ENCODE data around the gene ST6GALNAC4.

ST6GALNAC4 gene

DNA sequence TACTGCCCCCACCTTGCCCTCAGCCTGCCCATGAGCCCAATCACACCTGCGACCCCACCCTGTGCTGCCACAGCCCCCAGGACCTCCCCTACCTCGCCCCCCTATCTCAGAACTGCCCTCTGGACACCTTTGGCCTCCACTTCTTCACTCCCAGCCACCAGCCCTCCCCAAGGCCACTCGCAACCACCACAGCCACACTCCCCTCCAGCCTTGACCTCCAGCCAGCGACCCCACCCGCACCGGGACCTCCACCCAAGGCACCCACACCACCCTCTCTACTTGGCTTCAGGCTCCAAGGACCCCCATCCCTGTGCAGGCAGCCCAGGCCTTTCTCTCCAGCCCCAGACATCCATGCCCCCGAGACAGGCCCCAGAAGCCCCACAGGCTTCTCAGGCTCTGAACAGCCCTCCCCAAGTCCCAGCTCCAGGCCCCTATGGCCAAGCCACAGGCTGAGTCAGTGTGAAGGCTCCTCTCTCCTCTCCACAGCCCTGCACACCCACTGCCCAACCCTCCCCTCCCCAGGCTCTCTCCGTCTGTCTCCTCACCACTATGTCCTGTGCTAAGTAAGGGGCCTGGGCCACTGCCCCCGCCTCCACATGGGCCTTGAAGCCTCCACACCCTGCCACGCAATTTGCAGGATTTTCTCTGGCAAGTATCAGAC lies 41.4 kb downstream of the ST6GALNAC4 start:
- no peak for TF ChIP-seq ZFX (IDR thresholded peaks at IDR 0.05; ENCODE audit: borderline replicate concordance)
- TF ChIP-seq, protein P1, sequence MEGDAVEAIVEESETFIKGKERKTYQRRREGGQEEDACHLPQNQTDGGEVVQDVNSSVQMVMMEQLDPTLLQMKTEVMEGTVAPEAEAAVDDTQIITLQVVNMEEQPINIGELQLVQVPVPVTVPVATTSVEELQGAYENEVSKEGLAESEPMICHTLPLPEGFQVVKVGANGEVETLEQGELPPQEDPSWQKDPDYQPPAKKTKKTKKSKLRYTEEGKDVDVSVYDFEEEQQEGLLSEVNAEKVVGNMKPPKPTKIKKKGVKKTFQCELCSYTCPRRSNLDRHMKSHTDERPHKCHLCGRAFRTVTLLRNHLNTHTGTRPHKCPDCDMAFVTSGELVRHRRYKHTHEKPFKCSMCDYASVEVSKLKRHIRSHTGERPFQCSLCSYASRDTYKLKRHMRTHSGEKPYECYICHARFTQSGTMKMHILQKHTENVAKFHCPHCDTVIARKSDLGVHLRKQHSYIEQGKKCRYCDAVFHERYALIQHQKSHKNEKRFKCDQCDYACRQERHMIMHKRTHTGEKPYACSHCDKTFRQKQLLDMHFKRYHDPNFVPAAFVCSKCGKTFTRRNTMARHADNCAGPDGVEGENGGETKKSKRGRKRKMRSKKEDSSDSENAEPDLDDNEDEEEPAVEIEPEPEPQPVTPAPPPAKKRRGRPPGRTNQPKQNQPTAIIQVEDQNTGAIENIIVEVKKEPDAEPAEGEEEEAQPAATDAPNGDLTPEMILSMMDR (IDR thresholded peaks at IDR 0.05) = no peak
- H3K27ac ChIP-seq = no peak overlapping the region

- no peak overlapping the region for H3K27ac ChIP-seq
Observed at GRCh38 chr9:127874301-127875221, 42.3 kb downstream of the ST6GALNAC4 start.

DNA sequence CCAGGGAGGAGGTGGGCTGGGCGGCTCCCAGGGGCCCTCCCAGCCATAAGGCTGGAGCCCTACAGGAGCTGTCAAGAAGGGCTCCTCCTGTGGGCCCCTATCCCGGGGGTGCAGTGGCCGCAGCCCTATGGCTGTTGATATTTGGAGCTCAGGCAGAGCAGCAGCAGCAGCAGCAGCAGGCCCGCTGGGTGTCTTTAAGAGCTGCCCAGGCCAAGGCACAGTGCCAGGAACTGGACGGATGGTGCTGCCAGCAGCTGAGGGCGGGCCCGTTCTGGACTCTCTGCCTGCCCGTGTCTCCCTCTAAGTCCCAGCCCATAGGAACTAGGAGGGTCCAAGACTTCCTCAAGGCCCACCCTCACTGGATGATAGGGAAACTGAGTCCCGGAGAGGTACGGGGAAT lies 43.0 kb downstream of the ST6GALNAC4 start:
- no peak for TF ChIP-seq ZFX (IDR thresholded peaks at IDR 0.05; ENCODE audit: borderline replicate concordance)
- TF ChIP-seq, protein P1 (IDR thresholded peaks at IDR 0.05) = no peak
- H3K27ac ChIP-seq = no peak overlapping the region

More at GRCh38 chr9:127874301-127875221, 42.3 kb downstream of the ST6GALNAC4 start:
- TF ChIP-seq, protein P1 (IDR thresholded peaks at IDR 0.05) = no peak
- no peak for TF ChIP-seq ZFX (IDR thresholded peaks at IDR 0.05; ENCODE audit: borderline replicate concordance)

DNA sequence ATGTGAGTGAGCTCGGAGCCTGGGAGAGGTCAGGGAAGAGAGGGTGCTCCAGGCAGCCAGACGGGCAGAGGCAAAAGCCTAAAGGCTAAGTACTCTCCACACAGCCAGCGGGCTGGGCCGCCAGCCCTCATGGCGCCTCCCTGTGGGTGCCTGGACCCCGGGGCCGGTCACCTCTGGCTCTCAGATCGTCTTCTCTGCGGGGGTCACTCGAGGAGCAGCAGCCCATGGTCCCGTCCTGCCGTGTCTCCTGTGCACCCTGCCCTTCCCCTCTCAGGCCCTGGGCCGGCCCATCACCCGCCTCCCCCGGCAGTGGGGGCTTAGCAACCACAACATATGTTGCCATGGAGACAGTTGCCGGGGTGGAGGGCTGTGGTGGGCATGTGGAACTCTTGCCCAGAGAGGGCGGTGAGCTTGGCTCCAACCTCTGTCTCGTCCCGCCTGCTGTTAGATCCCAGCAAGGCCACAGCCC lies 43.6 kb downstream of the ST6GALNAC4 start:
- no peak overlapping the region for H3K27ac ChIP-seq
- no peak for TF ChIP-seq ZFX (IDR thresholded peaks at IDR 0.05; ENCODE audit: borderline replicate concordance)
- TF ChIP-seq, protein P1 (IDR thresholded peaks at IDR 0.05) = no peak

DNA sequence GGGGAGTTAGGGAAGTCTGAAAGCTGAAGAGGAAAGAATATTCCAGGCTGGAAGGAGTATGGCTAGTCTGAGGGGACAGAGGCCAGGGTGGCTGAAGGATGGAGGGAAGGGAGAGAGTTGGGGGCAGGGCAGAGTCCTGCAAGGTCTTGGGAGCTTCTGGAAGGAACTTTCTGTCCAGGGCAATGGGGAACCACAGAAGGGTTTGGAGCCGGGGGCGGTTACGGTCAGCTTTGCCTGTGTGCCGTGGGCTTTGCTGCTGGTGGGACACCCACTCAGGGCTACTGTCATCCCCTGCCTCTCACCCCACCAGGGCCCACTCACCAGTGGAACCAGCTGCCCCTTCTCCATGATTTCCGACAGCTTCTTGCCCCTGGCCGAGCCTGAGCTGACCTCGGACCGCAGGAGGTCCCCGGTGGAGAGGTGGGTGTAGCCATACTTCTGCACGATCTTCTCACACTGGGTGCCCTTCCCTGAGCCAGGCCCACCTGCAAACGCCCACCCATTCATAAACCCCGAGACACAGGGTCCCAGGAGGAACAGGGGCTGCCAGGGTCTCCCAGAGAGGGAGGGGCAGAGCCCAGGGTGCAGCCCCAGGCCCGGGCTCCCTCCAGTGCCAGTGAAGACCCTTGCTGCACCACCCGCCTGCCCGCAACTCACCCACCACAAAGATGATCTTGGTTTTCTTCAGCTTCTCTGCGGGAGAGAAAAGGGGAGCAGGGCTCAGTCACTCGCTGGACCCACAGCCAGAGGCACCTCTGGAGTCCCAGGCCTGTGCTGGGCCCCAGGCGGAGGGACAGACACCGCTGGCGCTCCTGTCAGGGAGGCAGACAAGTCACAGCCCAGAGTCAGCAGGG lies 44.2 kb downstream of the ST6GALNAC4 start:
- no peak overlapping the region for H3K27ac ChIP-seq
- TF ChIP-seq ZFX (IDR thresholded peaks at IDR 0.05; ENCODE audit: borderline replicate concordance) = no peak
- TF ChIP-seq, protein P1 (IDR thresholded peaks at IDR 0.05) = no peak

DNA sequence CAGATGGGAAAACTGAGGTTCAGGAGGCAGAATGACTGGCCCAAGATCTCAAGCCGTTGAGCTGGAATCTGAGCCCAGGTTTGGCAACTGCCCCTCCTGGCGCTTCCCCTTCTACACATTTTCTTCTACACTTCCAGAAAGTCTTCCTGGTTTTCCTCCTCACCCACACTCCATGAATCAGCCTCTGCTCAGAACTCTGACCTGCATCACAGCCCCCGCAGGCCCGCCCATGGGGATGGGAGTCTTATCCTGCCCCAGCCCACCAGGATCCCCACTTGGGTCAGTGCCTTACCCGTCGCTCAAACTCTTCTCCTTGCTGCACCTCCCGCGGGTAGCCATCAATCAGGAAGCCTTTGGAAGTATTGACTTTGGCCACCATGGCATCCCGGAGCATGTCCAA lies 45.3 kb downstream of the ST6GALNAC4 start:
- no peak for TF ChIP-seq ZFX (IDR thresholded peaks at IDR 0.05; ENCODE audit: borderline replicate concordance)
- TF ChIP-seq, protein P1 (IDR thresholded peaks at IDR 0.05) = no peak

More for the DNA sequence above, 45.3 kb downstream of the ST6GALNAC4 start:
- no peak overlapping the region for H3K27ac ChIP-seq
